ENCODE measurements around the gene LCE3D.
A peak's percentile ranks its signal among the peaks of the same experiment; 100 is the strongest.
"Not testable (repeated sequence)": the region's sequence is repeated elsewhere in the genome, so short reads cannot be mapped to it uniquely, and the experiment has no call there.

LCE3D gene

GRCh38 chr1:152596986-152597385 lies 16.7 kb upstream of the LCE3D start:
- no peak overlapping the region for H3K27ac ChIP-seq
- no peak for TF ChIP-seq ZFX (IDR thresholded peaks at IDR 0.05; ENCODE audit: borderline replicate concordance)
- no peak for TF ChIP-seq CTCF (IDR thresholded peaks at IDR 0.05)

GRCh38 chr1:152585586-152585985 lies 5.3 kb upstream of the LCE3D start:
- no peak for TF ChIP-seq ZFX (IDR thresholded peaks at IDR 0.05; ENCODE audit: borderline replicate concordance)
- peak; percentile 46 for TF ChIP-seq CTCF (IDR thresholded peaks at IDR 0.05)
- H3K27ac ChIP-seq = no peak overlapping the region

- no peak overlapping the region for H3K27ac ChIP-seq
- TF ChIP-seq CTCF (IDR thresholded peaks at IDR 0.05) (no peak), ZFX (IDR thresholded peaks at IDR 0.05; ENCODE audit: borderline replicate concordance) (no peak)
These were observed 2.3 kb upstream of the LCE3D start for GRCh38 chr1:152582647-152583046.

- H3K27ac ChIP-seq = not testable (repeated sequence)
These were observed 790 bp downstream of the LCE3D start for GRCh38 chr1:152579526-152579925.

- TF ChIP-seq CTCF (IDR thresholded peaks at IDR 0.05) (no peak), ZFX (IDR thresholded peaks at IDR 0.05; ENCODE audit: borderline replicate concordance) (no peak)
- no peak overlapping the region for H3K27ac ChIP-seq
These were observed 3.1 kb downstream of the LCE3D start for GRCh38 chr1:152577168-152577567.

- no peak within 1 kb of the TSS for H3K27ac ChIP-seq
- TF ChIP-seq ZFX (IDR thresholded peaks at IDR 0.05; ENCODE audit: borderline replicate concordance) = no peak
- no peak for TF ChIP-seq CTCF (IDR thresholded peaks at IDR 0.05)
These were observed 13.6 kb downstream of the LCE3D start, which contains the start of gene LCE3E for GRCh38 chr1:152566681-152567080. TSS of gene LCE3E (minus strand) at chr1:152566780. CDS start at chr1:152566208, 572 bp downstream.

GRCh38 chr1:152565535-152566215 lies 14.6 kb downstream of the LCE3D start:
- TF ChIP-seq ZFX (IDR thresholded peaks at IDR 0.05; ENCODE audit: borderline replicate concordance) (no peak), CTCF (IDR thresholded peaks at IDR 0.05) (no peak)
- H3K27ac ChIP-seq = no peak overlapping the region

- H3K27ac ChIP-seq = no peak overlapping the region
- TF ChIP-seq ZFX (IDR thresholded peaks at IDR 0.05; ENCODE audit: borderline replicate concordance) (no peak), CTCF (IDR thresholded peaks at IDR 0.05) (no peak)
These were observed 15.2 kb downstream of the LCE3D start for GRCh38 chr1:152565115-152565514.

- H3K27ac ChIP-seq = not testable (repeated sequence)
These were observed 32.0 kb downstream of the LCE3D start for GRCh38 chr1:152548358-152548757.
